ENCODE data around the gene GRK2. TPM values are rescaled to one million over a fixed set of nuclear protein-coding genes. Genes with fewer than 3 reads are reported as not detected.

The GRK2 gene
- total RNA-seq, 2 donors from 2014 or later, result 27.4 to 36.3 TPM

GRCh38 chr11:67269401-67270255, 3.4 kb downstream of the GRK2 start:
- intact Hi-C loops (cut with DNase I), result no loop called here
- Histone ChIP-seq H3K4me3 (no peak overlapping the region), H3K4me1 (peaks cover 78% of the 10 kb centered on the region), H3K9me3 (no peaks in the 10 kb centered on the region), H3K27ac (peak overlapping the region; percentile 28 to 84 (median 79)), H3K27me3 (no peaks in the 10 kb centered on the region), H3K36me3 (replicated peaks in 1 of 2; ENCODE audit: insufficient read depth in 1 of 2, low read depth in 2 of 2) (no peaks in the 10 kb centered on the region)
- 38 to 59% methylated on average over 11 to 15 of the region's 15 CpGs for WGBS, 2 donors
- TF ChIP-seq POLR2A (IDR thresholded peaks at IDR 0.05), result no peak
- TF ChIP-seq CTCF (IDR thresholded peaks at IDR 0.05), result no peak
- DNase-seq (peak in 2 of 4 donors; percentile 59 to 65), ATAC-seq (no peak)

- peak; percentile 37 to 70 (median 53) for DNase-seq
- no peak for TF ChIP-seq CTCF (IDR thresholded peaks at IDR 0.05)
- peak in 2 of 3 donors; percentile 33 to 48 for TF ChIP-seq POLR2A (IDR thresholded peaks at IDR 0.05)
- Histone ChIP-seq H3K27me3 (no peaks in the 10 kb centered on the region), H3K4me3 (no peak overlapping the region), H3K27ac (peak overlapping the region; percentile 28 to 84 (median 79)), H3K4me1 (peaks cover 87% of the 10 kb centered on the region), H3K36me3 (replicated peaks in 1 of 2; ENCODE audit: insufficient read depth in 1 of 2, low read depth in 2 of 2) (no peaks in the 10 kb centered on the region), H3K9me3 (no peaks in the 10 kb centered on the region)
- WGBS, 2 donors, result 32 to 44% methylated on average over 20 to 28 of the region's 28 CpGs
- peak; percentile 36 for ATAC-seq
- intact Hi-C loops (cut with DNase I), result no loop called here
Observed at GRCh38 chr11:67270256-67271204, 4.3 kb downstream of the GRK2 start.

- intact Hi-C loops (cut with DNase I), result no loop called here
Observed at GRCh38 chr11:67271205-67271540, 4.9 kb downstream of the GRK2 start.

More at GRCh38 chr11:67271205-67271540, 4.9 kb downstream of the GRK2 start:
- H3K4me1 ChIP-seq, result peaks cover 88% of the 10 kb centered on the region
- no peak for DNase-seq
- no peak overlapping the region for H3K4me3 ChIP-seq
- no peaks in the 10 kb centered on the region for H3K27me3 ChIP-seq
- no peaks in the 10 kb centered on the region for H3K9me3 ChIP-seq
- TF ChIP-seq CTCF (IDR thresholded peaks at IDR 0.05), result no peak
- TF ChIP-seq POLR2A (IDR thresholded peaks at IDR 0.05), result no peak
- no peaks in the 10 kb centered on the region for H3K36me3 ChIP-seq (replicated peaks in 1 of 2; ENCODE audit: insufficient read depth in 1 of 2, low read depth in 2 of 2)
- peak overlapping the region in 3 of 4 donors; percentile 47 to 84 (median 83) for H3K27ac ChIP-seq
- ATAC-seq, result no peak
- 56 to 60% methylated on average over 5 of the region's 5 CpGs for WGBS, 2 donors

Measured in body of pancreas (tissue), 4 donors.